Smooth muscle cell (in vitro differentiated cells): Measurements from ENCODE around the gene ATG101. TPM values are rescaled to one million over a fixed set of nuclear protein-coding genes. Genes with fewer than 3 reads are reported as not detected.
"Not testable (repeated sequence)": the region's sequence is repeated elsewhere in the genome, so short reads cannot be mapped to it uniquely, and the experiment has no call there.

Experiments
- DNase-seq: peaks from one replicate; lab custom pipeline; 2025; ENCODE audit not compliant: unreplicated experiment; lab: John Stamatoyannopoulos, UW
- H2AFZ ChIP-seq: fragments of 200-600 bp; sonication (generic); 2 replicates; pipeline ENCODE4 v1.6.0; 2016; ENCODE audit warnings: antibody characterized with exemption, low read depth, mild to moderate bottlenecking
- H3F3A ChIP-seq: fragments of 200-600 bp; sonication (generic); 2 replicates; pipeline ENCODE4 v1.6.0; 2017; ENCODE audit warnings: antibody characterized with exemption, low read depth
- H3K27ac ChIP-seq: fragments of 200-600 bp; sonication (generic); 2 replicates; pipeline ENCODE4 v1.5.1; 2016; ENCODE audit warnings: low read depth, mild to moderate bottlenecking
- H3K27me3 ChIP-seq: fragments of 200-600 bp; sonication (generic); 2 replicates; pipeline ENCODE4 v1.6.1; 2016; ENCODE audit warnings: low read depth, mild to moderate bottlenecking
- H3K36me3 ChIP-seq: fragments of 200-600 bp; sonication (generic); 2 replicates; pipeline ENCODE4 v1.5.1; 2016; ENCODE audit warnings: low read depth
- H3K4me1 ChIP-seq: fragments of 200-600 bp; sonication (generic); 2 replicates; pipeline ENCODE4 v1.5.1; 2016; ENCODE audit warnings: low read depth
- H3K4me2 ChIP-seq: fragments of 200-600 bp; sonication (generic); 2 replicates; pipeline ENCODE4 v1.6.0; 2016; ENCODE audit warnings: mild to moderate bottlenecking
- H3K4me3 ChIP-seq: fragments of 200-600 bp; sonication (generic); 2 replicates; pipeline ENCODE4 v1.5.1; 2016; ENCODE audit warnings: mild to moderate bottlenecking
- H3K79me2 ChIP-seq: fragments of 200-600 bp; sonication (generic); 2 replicates; pipeline ENCODE4 v1.6.0; 2016; ENCODE audit warnings: low read depth, mild to moderate bottlenecking
- H3K9ac ChIP-seq: fragments of 200-600 bp; sonication (generic); 2 replicates; pipeline ENCODE4 v1.6.0; 2016; ENCODE audit warnings: low read depth
- H3K9me3 ChIP-seq: fragments of 200-600 bp; sonication (generic); replicated peaks from 2 replicates; pipeline ENCODE4 v1.5.1; 2016; ENCODE audit warnings: low read depth
- H4K20me1 ChIP-seq: fragments of 200-600 bp; sonication (generic); 2 replicates; pipeline ENCODE4 v1.6.0; 2016; ENCODE audit warnings: low read depth
- WGBS: methylation state at CpG from one replicate; pipeline ENCODE4 v1.1.7; 2016; ENCODE audit warnings: low lambda C conversion rate; 5-methylcytosine and 5-hydroxymethylcytosine counted together
- polyA plus RNA-seq: library from polyadenylated mRNA; unstranded; fragments of >200 nt; fragmentation: Nextera tagmentation; extraction: Ambion mirVana; gene quantifications from 2 replicates; pipeline ENCODE4 v1.2.1, GENCODE V29; 2016
- total RNA-seq: library from RNA; depleted of rRNA; stranded (reverse); fragments of >200 nt; gene quantifications from 2 replicates; pipeline ENCODE4 v1.2.3, GENCODE V29; 2014
- TF ChIP-seq, protein P1 (sequence below): fragments of 200-600 bp; sonication (generic); IDR thresholded peaks from 2 replicates; pipeline ENCODE4 v1.5.1; 2017; ENCODE audit warnings: borderline replicate concordance, mild to moderate bottlenecking, antibody characterized with exemption; ENCODE audit not compliant: insufficient read depth, poor library complexity, severe bottlenecking

The ATG101 gene
- total and polyA plus RNA-seq, 2 experiments from 2014 or later = 73.4 to 114 TPM

DNA sequence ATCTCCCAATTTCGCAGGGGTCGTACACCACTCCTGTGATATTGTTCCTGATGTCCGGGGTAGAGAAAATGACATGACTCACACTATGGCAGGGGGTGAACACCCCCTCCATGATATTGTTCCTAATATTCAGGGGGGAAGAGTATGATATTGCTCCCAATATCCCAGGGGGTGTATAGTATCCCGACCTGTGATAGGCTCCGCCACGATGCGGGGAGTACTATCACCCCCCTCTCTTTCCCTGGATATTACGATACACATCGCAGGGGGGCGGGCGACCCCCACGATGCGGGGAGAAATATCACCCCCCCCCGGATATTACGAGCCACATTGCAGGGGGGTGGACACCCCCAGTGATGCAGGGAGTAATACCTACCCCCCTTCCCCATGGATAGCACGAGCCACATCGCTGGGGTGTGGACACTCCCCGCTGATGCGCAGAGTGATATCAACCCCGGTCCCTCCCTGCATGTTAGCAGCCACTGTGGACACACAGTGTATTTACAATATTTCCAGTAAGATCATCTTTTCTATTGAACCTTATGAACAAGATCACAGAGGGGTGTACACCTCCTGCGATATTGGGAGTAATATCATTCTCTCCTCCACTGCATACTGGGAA, 27.4 kb downstream of the ATG101 start:
- TF ChIP-seq, protein P1, sequence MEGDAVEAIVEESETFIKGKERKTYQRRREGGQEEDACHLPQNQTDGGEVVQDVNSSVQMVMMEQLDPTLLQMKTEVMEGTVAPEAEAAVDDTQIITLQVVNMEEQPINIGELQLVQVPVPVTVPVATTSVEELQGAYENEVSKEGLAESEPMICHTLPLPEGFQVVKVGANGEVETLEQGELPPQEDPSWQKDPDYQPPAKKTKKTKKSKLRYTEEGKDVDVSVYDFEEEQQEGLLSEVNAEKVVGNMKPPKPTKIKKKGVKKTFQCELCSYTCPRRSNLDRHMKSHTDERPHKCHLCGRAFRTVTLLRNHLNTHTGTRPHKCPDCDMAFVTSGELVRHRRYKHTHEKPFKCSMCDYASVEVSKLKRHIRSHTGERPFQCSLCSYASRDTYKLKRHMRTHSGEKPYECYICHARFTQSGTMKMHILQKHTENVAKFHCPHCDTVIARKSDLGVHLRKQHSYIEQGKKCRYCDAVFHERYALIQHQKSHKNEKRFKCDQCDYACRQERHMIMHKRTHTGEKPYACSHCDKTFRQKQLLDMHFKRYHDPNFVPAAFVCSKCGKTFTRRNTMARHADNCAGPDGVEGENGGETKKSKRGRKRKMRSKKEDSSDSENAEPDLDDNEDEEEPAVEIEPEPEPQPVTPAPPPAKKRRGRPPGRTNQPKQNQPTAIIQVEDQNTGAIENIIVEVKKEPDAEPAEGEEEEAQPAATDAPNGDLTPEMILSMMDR = no peak
- no peaks in the 10 kb centered on the region for H4K20me1 ChIP-seq
- no peak overlapping the region for H3K9ac ChIP-seq
- H3K4me1 ChIP-seq = no peaks in the 10 kb centered on the region
- no peaks in the 10 kb centered on the region for H3K9me3 ChIP-seq
- H3K79me2 ChIP-seq = no peaks in the 10 kb centered on the region
- 88% methylated on average over 21 of the region's 21 CpGs for WGBS
- no peaks in the 10 kb centered on the region for H3F3A ChIP-seq
- H2AFZ ChIP-seq = no peak overlapping the region
- no peak overlapping the region for H3K4me3 ChIP-seq
- no peak overlapping the region for H3K4me2 ChIP-seq
- peaks cover 39% of the 10 kb centered on the region for H3K27me3 ChIP-seq
- H3K36me3 ChIP-seq = no peaks in the 10 kb centered on the region
- H3K27ac ChIP-seq = no peak overlapping the region
- no peak for DNase-seq

DNA sequence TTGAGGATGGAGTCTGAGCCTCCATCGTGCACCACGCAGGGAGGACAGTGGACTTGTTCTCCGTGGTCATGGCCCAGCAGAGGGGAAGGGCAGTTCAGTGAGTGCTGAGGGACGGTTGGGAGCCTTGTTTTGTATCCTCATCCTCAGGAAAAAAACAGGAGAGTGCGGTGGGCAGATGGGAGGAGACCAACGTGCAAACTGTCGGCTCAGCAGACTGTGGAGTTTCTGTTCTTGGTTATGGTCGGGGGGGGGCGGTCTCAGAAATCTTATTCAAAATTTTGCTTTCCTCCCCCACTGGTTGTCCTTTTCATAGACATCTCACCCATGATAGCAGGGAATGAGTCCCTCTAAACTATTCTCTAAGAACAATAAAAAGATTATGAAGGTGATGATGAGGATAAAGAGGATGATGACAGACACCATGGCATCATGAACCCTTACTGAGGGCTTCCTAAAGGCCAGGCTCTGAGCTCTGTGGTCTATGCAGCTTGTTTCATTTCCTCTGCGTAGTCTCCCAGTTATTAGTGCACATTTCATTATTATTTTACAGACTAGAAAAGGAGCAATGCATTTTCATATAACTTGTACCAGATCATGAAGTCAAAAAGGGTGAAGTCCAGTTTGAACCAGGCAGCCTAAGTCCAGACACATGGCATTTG, 34.8 kb downstream of the ATG101 start:
- H3K9me3 ChIP-seq, H3K4me3 ChIP-seq, DNase-seq, H2AFZ ChIP-seq, H3K4me2 ChIP-seq, H3K4me1 ChIP-seq, H4K20me1 ChIP-seq, H3F3A ChIP-seq, H3K9ac ChIP-seq, H3K36me3 ChIP-seq, H3K27ac ChIP-seq, H3K79me2 ChIP-seq: not testable (repeated sequence)
- 73% methylated on average over 10 of the region's 10 CpGs for WGBS
- H3K27me3 ChIP-seq = peaks cover 51% of the 10 kb centered on the region

- not testable (repeated sequence) for H3K27me3 ChIP-seq, H3K4me3 ChIP-seq, H3K79me2 ChIP-seq, H3K36me3 ChIP-seq, H2AFZ ChIP-seq, H3K9ac ChIP-seq, DNase-seq, H3K4me1 ChIP-seq, H3K9me3 ChIP-seq, H3F3A ChIP-seq, H4K20me1 ChIP-seq, H3K4me2 ChIP-seq
- H3K27ac ChIP-seq = peak overlapping the region; percentile 59
- 47% methylated on average over 18 of the region's 18 CpGs for WGBS
Observed at GRCh38 chr12:52116222-52117125, 46.7 kb downstream of the ATG101 start.

DNA sequence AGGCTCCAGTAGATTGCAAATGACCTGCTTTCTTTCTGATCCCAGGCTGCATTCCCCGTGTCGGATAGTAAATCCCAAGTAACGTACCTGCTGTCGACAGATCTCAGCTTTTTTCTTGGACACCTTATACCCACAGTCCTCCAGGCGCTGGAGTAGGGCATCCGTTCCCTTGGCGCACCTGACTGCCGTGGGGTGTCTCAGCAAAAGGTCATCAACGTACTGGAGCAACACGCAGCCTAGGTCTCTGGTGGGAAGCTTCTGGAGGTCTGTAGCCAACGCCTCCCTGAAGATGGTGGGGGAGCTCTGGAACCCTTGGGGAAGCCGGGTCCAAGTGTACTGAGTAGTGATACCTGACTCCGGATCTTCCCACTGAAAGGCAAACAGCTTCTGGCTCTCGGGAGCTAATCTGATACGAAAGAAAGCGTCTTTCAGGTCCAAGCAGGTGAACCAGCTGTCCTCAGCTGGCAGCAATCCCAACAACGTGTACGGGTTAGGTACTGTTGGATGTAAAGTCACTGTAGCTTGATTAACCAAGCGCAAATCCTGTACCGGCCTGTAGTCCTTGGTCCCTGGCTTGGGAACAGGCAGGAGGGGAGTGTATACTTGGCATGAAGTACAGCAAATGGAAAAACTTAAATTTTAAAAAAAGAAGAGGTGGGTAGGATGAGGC, 48.2 kb downstream of the ATG101 start:
- 91% methylated on average over 20 of the region's 20 CpGs for WGBS
- DNase-seq, H4K20me1 ChIP-seq, H3K4me1 ChIP-seq, H3K36me3 ChIP-seq, H3K27me3 ChIP-seq, H3K4me3 ChIP-seq, H3K4me2 ChIP-seq, H2AFZ ChIP-seq, H3K9me3 ChIP-seq, H3K27ac ChIP-seq, H3K9ac ChIP-seq, H3F3A ChIP-seq, H3K79me2 ChIP-seq: not testable (repeated sequence)
